DMS 273 treated with DMSO at 0.1 percent for 48 hours (cell line): ENCODE results near the gene CBX8.

Experiments
- DNase-seq: peaks from one replicate; lab custom pipeline; 2025; lab: John Stamatoyannopoulos, UW

Gene CBX8

DNA sequence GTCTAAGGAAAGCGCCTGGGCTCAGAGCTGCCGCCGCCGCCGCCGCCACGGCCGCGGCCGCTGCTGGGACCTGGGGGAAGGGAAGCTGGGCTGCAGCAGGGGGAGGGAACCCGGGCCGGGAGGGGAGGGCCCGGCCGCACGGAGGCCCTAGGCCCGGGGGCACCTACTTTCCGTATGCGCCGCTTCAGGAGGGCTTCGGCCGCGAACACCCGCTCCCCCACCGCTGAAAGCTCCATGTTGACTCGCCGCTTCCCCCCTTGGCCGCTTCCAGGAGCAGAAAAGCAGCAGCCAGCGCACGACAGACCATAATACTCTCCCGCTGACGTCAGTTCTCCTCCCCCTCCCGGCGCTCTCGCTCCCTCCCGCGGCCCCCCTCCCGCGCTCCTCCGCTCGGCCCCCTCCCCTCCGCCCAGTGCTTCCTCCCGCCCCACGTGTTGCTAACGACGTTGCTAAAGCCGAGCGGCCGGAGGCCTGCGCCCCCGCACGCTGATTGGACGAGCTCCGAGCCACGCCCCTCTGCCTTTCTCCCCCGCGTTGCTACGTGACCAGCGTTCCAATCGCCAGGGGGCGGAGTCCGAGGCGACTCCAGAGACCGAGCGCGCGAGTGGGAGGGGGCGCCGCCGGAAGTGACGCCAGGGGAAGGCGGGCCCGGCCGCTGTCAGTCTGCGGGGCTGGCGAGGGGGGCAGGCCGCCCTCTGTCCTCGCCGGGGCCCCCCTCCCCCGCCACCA lies at the start of gene CBX8:
Gene CBX8, minus strand, starts transcription at position 315 of the 729 bp plus-strand sequence. Its CDS starts 79 bp downstream, at position 236.
- peak; percentile 98 for DNase-seq

- DNase-seq: no peak
These were observed 48.7 kb upstream of the CBX8 start for GRCh38 chr17:79845601-79845949.

DNA sequence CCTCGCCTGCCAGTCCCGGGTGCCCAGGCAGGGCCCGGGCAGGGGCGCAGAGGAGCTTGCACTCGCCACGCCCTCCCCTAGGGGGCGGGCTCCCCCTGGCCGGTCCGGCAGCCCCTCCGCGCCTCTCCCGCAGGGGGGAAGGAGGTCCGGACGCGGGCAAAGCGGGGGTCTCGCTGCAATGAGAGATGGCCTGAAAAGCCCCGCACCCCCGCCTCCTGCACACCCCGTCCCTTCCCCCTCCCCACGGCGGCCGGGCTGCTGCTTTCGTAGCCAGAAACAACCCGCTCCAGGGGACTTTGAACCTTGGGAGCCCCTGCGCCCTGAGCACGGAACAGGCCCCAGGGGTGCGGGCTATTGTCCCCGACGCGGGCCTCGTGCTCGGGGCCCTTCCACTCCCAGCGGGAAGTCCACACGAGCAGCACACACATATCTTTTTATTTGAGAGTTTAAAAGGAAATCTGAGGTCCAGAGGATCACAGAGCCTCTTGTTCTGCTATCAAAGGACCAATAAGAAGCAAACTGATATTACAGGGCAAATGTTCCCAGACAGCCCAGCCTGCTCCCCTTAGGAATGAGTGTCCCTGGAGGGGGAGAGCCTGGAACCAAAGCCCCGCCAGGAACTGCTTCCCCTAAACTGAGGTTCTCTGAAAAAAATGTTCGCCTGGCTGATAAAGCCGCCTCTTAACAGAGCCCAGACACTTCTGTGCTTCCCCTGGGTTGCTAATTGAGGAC lies 48.2 kb upstream of the CBX8 start:
- DNase-seq: no peak

- DNase-seq: no peak
These were observed 47.2 kb upstream of the CBX8 start for GRCh38 chr17:79843816-79844800.

- no peak for DNase-seq
These were observed 46.6 kb upstream of the CBX8 start for GRCh38 chr17:79843474-79843815.

DNA sequence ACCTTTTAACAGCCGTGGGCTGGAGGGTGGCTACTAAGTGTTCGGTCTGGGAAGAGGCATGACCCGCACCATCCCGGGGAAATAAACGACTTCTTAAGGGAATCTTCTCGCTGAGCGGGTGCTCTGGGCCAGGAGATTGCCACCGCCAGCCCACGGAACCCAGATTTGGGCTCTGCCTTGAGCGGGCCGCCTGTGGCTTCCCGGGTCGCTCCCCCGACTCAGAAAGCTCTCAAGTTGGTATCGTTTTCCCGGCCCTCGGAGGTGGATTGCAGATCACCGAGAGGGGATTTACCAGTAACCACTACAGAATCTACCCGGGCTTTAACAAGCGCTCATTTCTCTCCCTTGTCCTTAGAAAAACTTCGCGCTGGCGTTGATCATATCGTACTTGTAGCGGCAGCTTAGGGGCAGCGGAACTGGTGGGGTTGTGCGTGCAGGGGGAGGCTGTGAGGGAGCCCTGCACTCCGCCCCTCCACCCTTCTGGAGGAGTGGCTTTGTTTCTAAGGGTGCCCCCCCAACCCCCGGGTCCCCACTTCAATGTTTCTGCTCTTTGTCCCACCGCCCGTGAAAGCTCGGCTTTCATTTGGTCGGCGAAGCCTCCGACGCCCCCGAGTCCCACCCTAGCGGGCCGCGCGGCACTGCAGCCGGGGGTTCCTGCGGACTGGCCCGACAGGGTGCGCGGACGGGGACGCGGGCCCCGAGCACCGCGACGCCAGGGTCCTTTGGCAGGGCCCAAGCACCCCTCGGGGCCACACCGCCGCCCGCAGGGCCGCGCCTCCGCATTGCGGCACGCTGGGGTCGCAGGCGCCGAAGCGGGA lies 46.0 kb upstream of the CBX8 start:
- DNase-seq: no peak

DNA sequence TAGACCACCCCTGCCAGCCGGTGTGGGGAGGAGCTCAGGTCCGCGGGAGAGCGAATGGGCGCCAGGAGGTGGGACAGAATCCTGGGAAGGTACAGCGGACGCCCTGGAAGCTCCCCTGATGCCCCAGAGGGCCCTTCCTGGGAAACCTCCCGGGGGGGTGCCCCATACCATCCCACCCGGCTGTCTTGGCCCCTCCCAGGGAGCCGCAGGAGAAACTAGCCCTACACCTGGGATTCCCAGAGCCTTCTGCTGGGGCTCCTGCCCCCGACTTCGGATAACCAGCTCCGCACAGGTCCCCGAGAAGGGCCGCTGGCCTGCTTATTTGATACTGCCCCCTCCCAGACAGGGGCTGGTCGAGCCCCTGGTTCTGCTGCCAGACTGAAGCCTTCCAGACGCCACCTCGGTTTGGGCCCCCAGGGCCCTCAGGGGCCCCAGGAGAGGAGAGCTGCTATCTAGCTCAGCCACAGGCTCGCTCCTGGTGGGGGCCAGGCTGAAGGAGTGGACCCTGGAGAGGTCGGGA lies 45.3 kb upstream of the CBX8 start:
- no peak for DNase-seq

- DNase-seq: no peak
These were observed 44.7 kb upstream of the CBX8 start for GRCh38 chr17:79841369-79842135.

- DNase-seq: no peak
These were observed 44.1 kb upstream of the CBX8 start for GRCh38 chr17:79840989-79841286.

DNA sequence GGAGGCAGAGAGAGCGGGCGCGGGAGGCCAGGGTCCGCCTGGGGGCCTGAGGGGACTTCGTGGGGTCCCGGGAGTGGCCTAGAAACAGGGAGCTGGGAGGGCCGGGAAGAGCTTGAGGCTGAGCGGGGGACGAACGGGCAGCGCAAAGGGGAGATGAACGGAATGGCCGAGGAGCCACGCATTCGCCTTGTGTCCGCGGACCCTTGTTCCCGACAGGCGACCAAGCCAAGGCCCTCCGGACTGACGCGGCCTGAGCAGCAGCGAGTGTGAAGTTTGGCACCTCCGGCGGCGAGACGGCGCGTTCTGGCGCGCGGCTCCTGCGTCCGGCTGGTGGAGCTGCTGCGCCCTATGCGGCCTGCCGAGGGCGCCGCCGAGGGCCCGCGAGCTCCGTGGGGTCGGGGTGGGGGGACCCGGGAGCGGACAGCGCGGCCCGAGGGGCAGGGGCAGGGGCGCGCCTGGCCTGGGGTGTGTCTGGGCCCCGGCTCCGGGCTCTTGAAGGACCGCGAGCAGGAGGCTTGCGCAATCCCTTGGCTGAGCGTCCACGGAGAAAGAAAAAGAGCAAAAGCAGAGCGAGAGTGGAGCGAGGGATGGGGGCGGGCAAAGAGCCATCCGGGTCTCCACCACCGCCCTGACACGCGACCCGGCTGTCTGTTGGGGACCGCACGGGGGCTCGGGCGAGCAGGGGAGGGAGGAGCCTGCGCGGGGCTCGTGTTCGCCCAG lies 43.6 kb upstream of the CBX8 start:
- DNase-seq: no peak

DNA sequence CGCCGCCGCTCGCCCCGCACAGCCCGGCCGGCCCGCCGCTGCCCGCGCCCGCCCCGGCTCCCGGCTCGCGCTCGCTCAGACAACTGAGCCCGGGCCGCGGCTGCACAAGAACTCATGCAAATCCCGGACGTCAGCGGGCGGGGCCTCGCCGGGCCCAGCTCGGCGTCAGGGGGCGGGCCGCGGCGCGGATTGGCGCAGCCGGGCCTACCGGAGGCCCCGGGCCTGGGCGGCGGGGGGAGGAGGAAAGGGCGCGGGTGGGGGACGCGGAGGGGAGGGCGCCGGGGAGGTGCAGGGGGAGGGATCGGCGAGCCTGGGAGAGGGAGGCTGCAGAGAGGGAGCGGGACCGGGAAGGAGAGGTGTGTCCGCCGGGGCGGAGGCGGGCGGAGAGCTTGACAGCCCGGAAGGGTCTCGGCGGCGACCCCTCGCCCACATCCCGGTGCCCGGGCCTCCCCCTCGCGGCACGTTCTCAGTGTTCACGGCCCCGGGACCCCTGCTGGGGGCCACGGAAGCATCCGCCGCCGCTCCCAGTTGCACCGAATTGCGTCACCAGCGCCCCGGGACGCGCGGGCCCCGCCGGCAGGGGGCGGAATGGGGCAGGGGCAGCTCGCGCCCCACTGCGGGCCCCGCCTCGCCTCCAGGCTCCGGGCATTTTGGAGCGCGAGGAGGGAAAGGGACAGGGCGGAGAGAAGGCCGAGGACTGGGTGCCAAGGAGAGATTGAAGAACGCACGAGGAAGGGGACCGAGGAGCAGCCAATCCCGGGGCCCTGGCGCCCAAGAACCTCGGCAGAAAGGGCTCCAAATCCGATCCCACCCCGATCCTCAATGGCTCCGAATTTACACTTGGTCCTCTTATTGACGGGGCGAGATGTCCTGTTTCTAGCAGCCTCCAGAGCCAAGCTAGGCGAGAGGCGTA lies 42.7 kb upstream of the CBX8 start, which contains the start of gene CBX4:
Gene CBX4, minus strand, starts transcription at position 85 of the 913 bp plus-strand sequence. CDS start 189 bp downstream, outside the sequence.
- DNase-seq: peak; percentile 80

DNA sequence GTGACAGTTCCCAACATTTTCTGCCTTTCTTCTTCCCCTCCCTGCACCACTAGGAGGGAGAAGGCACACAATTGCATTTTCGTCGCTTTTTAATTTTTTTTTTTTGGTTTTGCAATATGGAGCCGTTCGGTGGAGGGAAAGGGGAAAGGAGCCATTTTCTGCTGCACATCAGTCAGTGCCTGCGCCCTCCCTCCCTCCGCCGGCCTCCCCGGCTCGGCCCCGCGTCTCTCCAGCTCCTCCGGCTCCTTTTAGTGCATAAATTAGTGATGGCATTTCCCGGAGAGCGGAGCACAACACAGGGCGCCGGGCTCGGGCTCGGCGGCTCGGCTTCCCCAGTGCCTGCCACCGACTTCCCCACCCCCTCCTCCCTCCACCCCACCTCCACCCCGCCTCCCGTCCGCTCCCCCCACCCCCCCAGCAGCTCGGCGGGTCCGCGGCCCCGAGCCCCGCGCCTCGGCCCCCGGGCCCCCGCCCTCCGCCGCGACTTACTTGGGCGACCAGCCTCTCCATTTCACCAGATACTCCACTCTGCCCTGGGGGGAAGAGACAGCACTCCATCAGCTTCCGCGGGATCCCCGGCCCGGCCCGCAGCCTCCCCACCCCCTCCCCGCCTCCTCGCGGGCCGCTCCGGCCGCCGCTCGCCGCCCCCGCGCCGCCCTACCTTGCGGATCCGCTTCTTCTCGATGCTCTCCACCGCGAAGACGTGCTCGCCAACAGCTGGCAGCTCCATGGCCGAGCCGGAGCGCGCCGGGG lies 41.8 kb upstream of the CBX8 start:
- no peak for DNase-seq

- DNase-seq: no peak
These were observed 41.1 kb upstream of the CBX8 start for GRCh38 chr17:79837888-79838521.

GRCh38 chr17:79836972-79837887 lies 40.4 kb upstream of the CBX8 start:
- DNase-seq: no peak

GRCh38 chr17:79836510-79836971 lies 39.7 kb upstream of the CBX8 start:
- DNase-seq: no peak

DNA sequence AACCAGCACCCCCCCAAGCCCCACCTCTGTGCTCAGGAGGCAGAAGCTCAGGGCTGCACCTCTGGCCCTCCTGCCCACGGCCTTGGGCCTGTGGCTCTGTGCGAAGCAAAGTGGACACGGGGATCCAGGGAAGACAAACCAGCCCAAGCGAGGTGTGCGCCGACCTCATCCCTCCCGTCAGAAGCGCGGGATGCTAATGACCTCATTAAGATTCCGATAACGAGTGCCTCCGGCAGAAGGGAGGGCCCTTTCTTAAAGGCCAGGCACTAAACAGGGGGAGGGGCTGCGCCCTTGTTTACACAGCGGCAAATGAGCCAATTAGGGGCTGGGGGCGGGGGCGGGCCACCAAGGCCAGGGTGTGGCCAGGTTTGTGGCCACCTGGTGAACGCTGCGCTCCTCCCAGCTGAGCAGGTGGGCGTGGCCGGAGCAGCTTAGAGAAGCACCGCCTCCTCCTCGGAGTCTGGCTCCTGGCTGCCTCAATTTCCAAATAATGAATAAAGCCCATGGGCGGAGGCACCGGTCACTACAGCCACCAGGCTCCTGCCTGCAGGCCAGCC lies 39.2 kb upstream of the CBX8 start:
- no peak for DNase-seq
